GM23248 (cell line): Measurements from ENCODE around the gene SLC9A2. TPM values are rescaled to one million over a fixed set of nuclear protein-coding genes. Genes with fewer than 3 reads are reported as not detected.
A peak's percentile ranks its signal among the peaks of the same experiment; 100 is the strongest.

Experiments used
- DNase-seq: peaks from one replicate; pipeline ENCODE4 v3.0.0-alpha.2; 2015
- H2AFZ ChIP-seq: fragments of 200-600 bp; sonication (generic); 2 replicates; pipeline ENCODE4 v1.6.1; 2016; ENCODE audit warnings: antibody characterized with exemption
- H3F3A ChIP-seq: fragments of 200-600 bp; sonication (generic); 2 replicates; pipeline ENCODE4 v1.6.1; 2016; ENCODE audit warnings: mild to moderate bottlenecking, antibody characterized with exemption, mixed run types; ENCODE audit not compliant: insufficient read depth
- H3K27ac ChIP-seq: fragments of 200-600 bp; sonication (generic); 2 replicates; pipeline ENCODE4 v1.5.1; 2016; ENCODE audit warnings: mild to moderate bottlenecking
- H3K27me3 ChIP-seq: fragments of 200-600 bp; sonication (generic); replicated peaks from 2 replicates; pipeline ENCODE4 v1.6.1; 2016; ENCODE audit warnings: mild to moderate bottlenecking; ENCODE audit not compliant: insufficient read depth
- H3K36me3 ChIP-seq: fragments of 200-600 bp; sonication (generic); 2 replicates; pipeline ENCODE4 v1.6.1; 2016; ENCODE audit warnings: low read depth, mild to moderate bottlenecking
- H3K4me1 ChIP-seq: fragments of 200-600 bp; sonication (generic); 2 replicates; pipeline ENCODE4 v1.6.1; 2016; ENCODE audit warnings: mild to moderate bottlenecking; ENCODE audit not compliant: insufficient read depth
- H3K4me2 ChIP-seq: fragments of 200-600 bp; sonication (generic); one replicate; pipeline ENCODE4 v1.6.1; 2016; ENCODE audit warnings: mild to moderate bottlenecking; ENCODE audit not compliant: unreplicated experiment
- H3K4me3 ChIP-seq: fragments of 200-600 bp; sonication (generic); 2 replicates; pipeline ENCODE4 v1.5.1; 2016; ENCODE audit warnings: mild to moderate bottlenecking
- H3K79me2 ChIP-seq: fragments of 200-600 bp; sonication (generic); 2 replicates; pipeline ENCODE4 v1.6.1; 2016; ENCODE audit warnings: mild to moderate bottlenecking; ENCODE audit not compliant: insufficient read depth
- H3K9ac ChIP-seq: fragments of 200-600 bp; sonication (generic); 2 replicates; pipeline ENCODE4 v1.6.1; 2016; ENCODE audit warnings: mild to moderate bottlenecking
- H3K9me2 ChIP-seq: fragments of 200-600 bp; sonication (generic); 2 replicates; pipeline ENCODE4 v1.6.1; 2016; ENCODE audit warnings: mixed run types, mild to moderate bottlenecking, moderate library complexity; ENCODE audit not compliant: insufficient read depth
- H3K9me3 ChIP-seq: fragments of 200-600 bp; sonication (generic); one replicate; pipeline ENCODE4 v1.6.1; 2017; ENCODE audit warnings: low read depth
- H4K20me1 ChIP-seq: fragments of 200-600 bp; sonication (generic); 2 replicates; pipeline ENCODE4 v1.6.0; 2016; ENCODE audit not compliant: insufficient read depth
- EZH2 ChIP-seq: fragments of 200-600 bp; sonication (generic); IDR thresholded peaks from 2 replicates; pipeline ENCODE4 v1.6.1; 2018; ENCODE audit warnings: antibody characterized with exemption, mild to moderate bottlenecking; ENCODE audit not compliant: insufficient read depth, poor library complexity, severe bottlenecking
- EZH2phosphoT487 ChIP-seq: fragments of 200-600 bp; sonication (generic); IDR thresholded peaks from 2 replicates; pipeline ENCODE4 v1.6.1; 2018; ENCODE audit warnings: antibody characterized with exemption, moderate library complexity, mild to moderate bottlenecking, low read depth; ENCODE audit not compliant: insufficient read depth
- WGBS, 2 experiments: methylation state at CpG; one replicate each; pipeline ENCODE4 v1.1.6; 2015 to 2017; ENCODE audit warnings: low lambda C conversion rate in 2 of 2, low coverage in 1 of 2; ENCODE audit errors: missing lambda C conversion rate in 2 of 2; 5-methylcytosine and 5-hydroxymethylcytosine counted together
- in situ Hi-C: fragments of 300-500 bp; cut with MboI; formaldehyde crosslinking; loops from 2 replicates; pipeline ENCODE4 v1.15.0; 2020
- polyA plus RNA-seq: library from polyadenylated mRNA; unstranded; fragments of >200 nt; fragmentation: Nextera tagmentation; extraction: Ambion mirVana; gene quantifications from 2 replicates; pipeline ENCODE4 v1.2.1, GENCODE V29; 2016
- total RNA-seq: library from RNA; depleted of rRNA; stranded (reverse); fragments of >200 nt; shearing (Covaris generic); gene quantifications from 2 replicates; pipeline ENCODE4 v1.2.3, GENCODE V29; 2014

The SLC9A2 gene
- total and polyA plus RNA-seq, 2 experiments from 2014 or later: not detected

- H3K4me2 ChIP-seq: no peak overlapping the region
- TF ChIP-seq EZH2 (no peak), EZH2phosphoT487 (no peak)
- H3K4me3 ChIP-seq: no peak overlapping the region
- no peak overlapping the region for H3K27ac ChIP-seq
- H3K9me3 ChIP-seq: no peaks in the 10 kb centered on the region
- WGBS, 2 experiments: 72 to 75% methylated on average over 3 of the region's 3 CpGs
- no peaks in the 10 kb centered on the region for H3K27me3 ChIP-seq
- in situ Hi-C loops: no loop called here
- no peak overlapping the region for H3K9ac ChIP-seq
- no peaks in the 10 kb centered on the region for H4K20me1 ChIP-seq
- H3F3A ChIP-seq: no peaks in the 10 kb centered on the region
- no peaks in the 10 kb centered on the region for H3K9me2 ChIP-seq
- no peaks in the 10 kb centered on the region for H3K4me1 ChIP-seq
- no peak for DNase-seq
- H2AFZ ChIP-seq: no peak overlapping the region
- H3K79me2 ChIP-seq: no peaks in the 10 kb centered on the region
- H3K36me3 ChIP-seq: no peaks in the 10 kb centered on the region
Observed at GRCh38 chr2:102743259-102743658, 123.9 kb downstream of the SLC9A2 start.

- Histone ChIP-seq H2AFZ (no peak overlapping the region), H3K9me3 (no peaks in the 10 kb centered on the region), H3F3A (no peaks in the 10 kb centered on the region), H3K27ac (no peak overlapping the region), H3K9ac (no peak overlapping the region), H3K27me3 (no peaks in the 10 kb centered on the region), H4K20me1 (no peaks in the 10 kb centered on the region), H3K4me2 (no peak overlapping the region), H3K4me1 (no peaks in the 10 kb centered on the region), H3K79me2 (no peaks in the 10 kb centered on the region), H3K4me3 (no peak overlapping the region), H3K9me2 (no peaks in the 10 kb centered on the region), H3K36me3 (no peaks in the 10 kb centered on the region)
- in situ Hi-C loops: no loop called here
- TF ChIP-seq EZH2 (no peak), EZH2phosphoT487 (no peak)
- DNase-seq: no peak
- WGBS, 2 experiments: 68% methylated on average over 4 of the region's 4 CpGs
Observed at GRCh38 chr2:102748107-102748506, 128.8 kb downstream of the SLC9A2 start.

GRCh38 chr2:102749938-102750337, 130.6 kb downstream of the SLC9A2 start:
- no peaks in the 10 kb centered on the region for H3K4me1 ChIP-seq
- H3K27me3 ChIP-seq: no peaks in the 10 kb centered on the region; the same call in 1 of the 2 replicates
- H3K9ac ChIP-seq: no peak overlapping the region
- DNase-seq: no peak
- TF ChIP-seq EZH2phosphoT487 (no peak), EZH2 (no peak)
- H2AFZ ChIP-seq: no peak overlapping the region
- no peak overlapping the region for H3K4me3 ChIP-seq
- H3K27ac ChIP-seq: no peak overlapping the region
- H3F3A ChIP-seq: no peaks in the 10 kb centered on the region
- H3K9me3 ChIP-seq: no peaks in the 10 kb centered on the region
- H4K20me1 ChIP-seq: no peaks in the 10 kb centered on the region
- no peaks in the 10 kb centered on the region for H3K79me2 ChIP-seq
- H3K36me3 ChIP-seq: no peaks in the 10 kb centered on the region
- H3K9me2 ChIP-seq: no peaks in the 10 kb centered on the region
- in situ Hi-C loops: no loop called here
- no peak overlapping the region for H3K4me2 ChIP-seq
- 73 to 87% methylated on average over 3 of the region's 3 CpGs for WGBS, 2 experiments

GRCh38 chr2:102753563-102754159, 134.3 kb downstream of the SLC9A2 start:
- in situ Hi-C loops: no loop called here
- Histone ChIP-seq H3K36me3 (no peaks in the 10 kb centered on the region), H4K20me1 (0 out of 2 replicates have a peak, but pooled peaks cover 3% of the 10 kb centered on the region), H3K9me3 (no peaks in the 10 kb centered on the region), H3K9me2 (no peaks in the 10 kb centered on the region), H3F3A (no peaks in the 10 kb centered on the region), H3K4me3 (no peak overlapping the region), H3K79me2 (no peaks in the 10 kb centered on the region), H3K4me2 (no peak overlapping the region), H3K27me3 (no peaks in the 10 kb centered on the region; the same call in 1 of the 2 replicates), H3K27ac (no peak overlapping the region), H3K4me1 (no peaks in the 10 kb centered on the region), H2AFZ (no peak overlapping the region), H3K9ac (no peak overlapping the region)
- TF ChIP-seq EZH2phosphoT487 (no peak), EZH2 (no peak)
- DNase-seq: peak; percentile 55
- WGBS, 2 experiments: 55 to 59% methylated on average over 7 of the region's 7 CpGs
